ENCODE results near the gene KATNB1.

Gene KATNB1

GRCh38 chr16:57734308-57734924 lies 1.2 kb upstream of the KATNB1 start:
- Histone ChIP-seq H3K36me3 (ENCODE audit: control insufficient read depth in 4 of 4, insufficient read depth in 4 of 4, low read length in 3 of 4) (peaks cover 0 to 17% (median 9%) of the 10 kb centered on the region in 4 experiments), H3K4me3 (ENCODE audit: control insufficient read depth in 1 of 7, extremely low read depth in 1 of 7, insufficient read depth in 4 of 7, low read depth in 2 of 7, low read length in 6 of 7) (peak overlapping the region; percentile 77 to 94 (median 84)), H3K27ac (ENCODE audit: insufficient read depth in 1 of 2, low read depth in 1 of 2, low read length in 2 of 2, poor library complexity in 1 of 2, severe bottlenecking in 2 of 2) (peak overlapping the region; percentile 84 to 93), H3K27me3 (replicated peaks in 2 of 5; ENCODE audit: control insufficient read depth in 4 of 5, insufficient read depth in 5 of 5, low read length in 4 of 5) (no peaks in the 10 kb centered on the region), H3K9me3 (ENCODE audit: control extremely low read depth in 1 of 5, control insufficient read depth in 4 of 5, insufficient read depth in 2 of 5, low read depth in 1 of 5, low read length in 4 of 5) (no peaks in the 10 kb centered on the region), H3K4me1 (ENCODE audit: control extremely low read depth in 1 of 4, control insufficient read depth in 4 of 4, insufficient read depth in 4 of 4, low read length in 3 of 4) (peaks cover 0 to 40% (median 32%) of the 10 kb centered on the region in 4 experiments)
- DNase-seq, result peak in 2 of 3 donors; percentile 31 to 34
- 55% methylated on average over 20 of the region's 20 CpGs for WGBS (ENCODE audit: insufficient coverage)
- CTCF ChIA-PET, result interaction anchor here (0.9 to 2.9 kb wide), 5 partner anchors 15 to 158 kb away, joined by 3 to 11 read pairs (median 6); partner anchors contain the start of gene DRC7
- POLR2A ChIA-PET, result interaction anchor here (1.6 to 2.0 kb wide), 2 partner anchors 45 to 133 kb away, joined by 6 to 9 read pairs; no protein-coding TSS in a partner anchor

DNA sequence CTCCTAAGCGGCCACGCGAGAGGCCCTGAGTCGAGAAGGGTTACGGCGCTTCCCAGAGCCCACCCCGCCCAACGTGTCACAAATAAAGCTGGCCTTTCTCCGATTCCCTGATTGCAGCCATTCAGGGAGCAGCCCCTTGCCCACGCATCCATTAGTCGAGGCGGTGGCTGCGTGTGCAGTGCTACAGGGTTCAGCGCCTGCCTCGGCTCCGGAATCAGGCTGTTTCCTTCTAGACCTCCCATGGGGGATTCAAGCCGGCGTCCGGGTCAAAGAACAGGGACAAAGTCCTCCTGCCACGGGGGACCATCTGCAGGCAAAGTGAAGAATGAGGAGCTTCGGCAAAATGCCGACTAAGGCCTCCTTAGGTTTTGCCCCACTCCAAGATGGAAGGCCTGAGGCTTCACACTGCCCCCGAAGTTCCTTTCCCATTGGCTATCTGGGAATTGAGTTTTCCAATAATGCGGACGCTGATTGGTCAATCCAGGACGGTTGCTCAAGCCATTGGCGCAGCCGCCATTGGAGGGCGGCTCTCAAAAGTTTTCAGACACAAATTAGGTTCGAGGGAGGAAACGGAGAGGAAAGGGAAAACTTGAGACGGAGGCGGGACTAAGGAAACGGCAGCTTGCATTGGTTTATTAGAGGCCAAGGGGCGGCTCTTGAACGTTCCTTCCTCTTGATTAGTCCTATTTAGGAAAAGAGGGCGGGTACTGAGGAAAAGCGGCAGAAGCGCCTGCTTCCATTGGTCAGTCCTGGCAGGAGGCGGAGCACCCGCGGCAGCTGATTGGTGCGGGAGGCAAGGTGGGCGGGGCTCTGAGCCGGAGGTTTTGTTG lies 430 bp upstream of the KATNB1 start:
- H3K27me3 ChIP-seq (replicated peaks in 2 of 5; ENCODE audit: control insufficient read depth in 4 of 5, insufficient read depth in 5 of 5, low read length in 4 of 5), result no peaks in the 10 kb centered on the region
- no peaks in the 10 kb centered on the region for H3K9me3 ChIP-seq (ENCODE audit: control extremely low read depth in 1 of 5, control insufficient read depth in 4 of 5, insufficient read depth in 2 of 5, low read depth in 1 of 5, low read length in 4 of 5)
- peaks cover 0 to 40% (median 32%) of the 10 kb centered on the region in 4 experiments for H3K4me1 ChIP-seq (ENCODE audit: control extremely low read depth in 1 of 4, control insufficient read depth in 4 of 4, insufficient read depth in 4 of 4, low read length in 3 of 4)
- H3K4me3 ChIP-seq (ENCODE audit: control insufficient read depth in 1 of 7, extremely low read depth in 1 of 7, insufficient read depth in 4 of 7, low read depth in 2 of 7, low read length in 6 of 7), result peak overlapping the region; percentile 77 to 94 (median 84)
- POLR2A ChIA-PET, result interaction anchor here (1.1 to 2.0 kb wide), 5 partner anchors 12 to 133 kb away, joined by 3 to 9 read pairs (median 6); no protein-coding TSS in a partner anchor
- WGBS (ENCODE audit: insufficient coverage), result 0% methylated on average over 32 of the region's 45 CpGs
- CTCF ChIA-PET, result interaction anchor here (0.9 to 2.9 kb wide), 11 partner anchors 16 to 159 kb away, joined by 3 to 11 read pairs (median 5); partner anchors contain the start of gene DRC7
- DNase-seq, result peak; percentile 100
- peak overlapping the region; percentile 93 to 94 for H3K27ac ChIP-seq (ENCODE audit: insufficient read depth in 1 of 2, low read depth in 1 of 2, low read length in 2 of 2, poor library complexity in 1 of 2, severe bottlenecking in 2 of 2)
- H3K36me3 ChIP-seq (ENCODE audit: control insufficient read depth in 4 of 4, insufficient read depth in 4 of 4, low read length in 3 of 4), result peaks cover 0 to 24% (median 11%) of the 10 kb centered on the region in 4 experiments

- peaks cover 3 to 36% (median 19%) of the 10 kb centered on the region in 4 experiments for H3K36me3 ChIP-seq (ENCODE audit: control insufficient read depth in 4 of 4, insufficient read depth in 4 of 4, low read length in 3 of 4)
Observed at GRCh38 chr16:57736419-57737351, 1.1 kb downstream of the KATNB1 start.

GRCh38 chr16:57738844-57739243 lies 3.3 kb downstream of the KATNB1 start:
- WGBS (ENCODE audit: insufficient coverage), result 100% methylated on average over 6 of the region's 7 CpGs
- POLR2A ChIA-PET, result no interaction called here
- Histone ChIP-seq H3K4me3 (ENCODE audit: control insufficient read depth in 1 of 7, extremely low read depth in 1 of 7, insufficient read depth in 4 of 7, low read depth in 2 of 7, low read length in 6 of 7) (no peak overlapping the region), H3K27ac (ENCODE audit: insufficient read depth in 1 of 2, low read depth in 1 of 2, low read length in 2 of 2, poor library complexity in 1 of 2, severe bottlenecking in 2 of 2) (no peak overlapping the region), H3K9me3 (ENCODE audit: control extremely low read depth in 1 of 5, control insufficient read depth in 4 of 5, insufficient read depth in 2 of 5, low read depth in 1 of 5, low read length in 4 of 5) (no peaks in the 10 kb centered on the region), H3K27me3 (replicated peaks in 2 of 5; ENCODE audit: control insufficient read depth in 4 of 5, insufficient read depth in 5 of 5, low read length in 4 of 5) (no peaks in the 10 kb centered on the region), H3K36me3 (ENCODE audit: control insufficient read depth in 4 of 4, insufficient read depth in 4 of 4, low read length in 3 of 4) (peaks cover 6 to 55% (median 29%) of the 10 kb centered on the region in 4 experiments), H3K4me1 (ENCODE audit: control extremely low read depth in 1 of 4, control insufficient read depth in 4 of 4, insufficient read depth in 4 of 4, low read length in 3 of 4) (peaks cover 0 to 32% (median 26%) of the 10 kb centered on the region in 4 experiments)
- CTCF ChIA-PET, result interaction anchor here (0.6 to 2.1 kb wide), 7 partner anchors 18 to 163 kb away, joined by 3 to 8 read pairs (median 4); no protein-coding TSS in a partner anchor
- no peak for DNase-seq

More at GRCh38 chr16:57736419-57737351, 1.1 kb downstream of the KATNB1 start:
- ChIA-PET CTCF (interaction anchor here (0.7 to 2.9 kb wide), 27 partner anchors 9 to 249 kb away, joined by 3 to 11 read pairs (median 4); no protein-coding TSS in a partner anchor), POLR2A (interaction anchor here (0.6 to 2.0 kb wide), 3 partner anchors 42 to 135 kb away, joined by 3 to 7 read pairs (median 6); partner anchors contain the start of gene DRC7)
- Histone ChIP-seq H3K4me3 (ENCODE audit: control insufficient read depth in 1 of 7, extremely low read depth in 1 of 7, insufficient read depth in 4 of 7, low read depth in 2 of 7, low read length in 6 of 7) (peak overlapping the region; percentile 54 to 90 (median 82)), H3K9me3 (ENCODE audit: control extremely low read depth in 1 of 5, control insufficient read depth in 4 of 5, insufficient read depth in 2 of 5, low read depth in 1 of 5, low read length in 4 of 5) (no peaks in the 10 kb centered on the region), H3K27me3 (replicated peaks in 2 of 5; ENCODE audit: control insufficient read depth in 4 of 5, insufficient read depth in 5 of 5, low read length in 4 of 5) (no peaks in the 10 kb centered on the region), H3K4me1 (ENCODE audit: control extremely low read depth in 1 of 4, control insufficient read depth in 4 of 4, insufficient read depth in 4 of 4, low read length in 3 of 4) (peaks cover 0 to 32% (median 26%) of the 10 kb centered on the region in 4 experiments), H3K27ac (ENCODE audit: insufficient read depth in 1 of 2, low read depth in 1 of 2, low read length in 2 of 2, poor library complexity in 1 of 2, severe bottlenecking in 2 of 2) (peak overlapping the region; percentile 84 to 94)
- peak; percentile 67 to 86 (median 82) for DNase-seq
- WGBS (ENCODE audit: insufficient coverage), result 8% methylated on average over 22 of the region's 23 CpGs

- DNase-seq, result no peak
- POLR2A ChIA-PET, result no interaction called here
- H3K4me1 ChIP-seq (ENCODE audit: control extremely low read depth in 1 of 4, control insufficient read depth in 4 of 4, insufficient read depth in 4 of 4, low read length in 3 of 4), result peaks cover 0 to 23% (median 20%) of the 10 kb centered on the region in 4 experiments
- CTCF ChIA-PET, result interaction anchor here (1.1 to 2.1 kb wide), 6 partner anchors 17 to 164 kb away, joined by 3 to 8 read pairs (median 4); no protein-coding TSS in a partner anchor
- no peaks in the 10 kb centered on the region for H3K27me3 ChIP-seq (replicated peaks in 2 of 5; ENCODE audit: control insufficient read depth in 4 of 5, insufficient read depth in 5 of 5, low read length in 4 of 5)
- WGBS (ENCODE audit: insufficient coverage), result 98% methylated on average over 15 of the region's 18 CpGs
- H3K36me3 ChIP-seq (ENCODE audit: control insufficient read depth in 4 of 4, insufficient read depth in 4 of 4, low read length in 3 of 4), result peaks cover 8 to 65% (median 38%) of the 10 kb centered on the region in 4 experiments
- H3K9me3 ChIP-seq (ENCODE audit: control extremely low read depth in 1 of 5, control insufficient read depth in 4 of 5, insufficient read depth in 2 of 5, low read depth in 1 of 5, low read length in 4 of 5), result no peaks in the 10 kb centered on the region
- H3K27ac ChIP-seq (ENCODE audit: insufficient read depth in 1 of 2, low read depth in 1 of 2, low read length in 2 of 2, poor library complexity in 1 of 2, severe bottlenecking in 2 of 2), result peak overlapping the region in 1 of 2 experiments; percentile 36
- no peak overlapping the region for H3K4me3 ChIP-seq (ENCODE audit: control insufficient read depth in 1 of 7, extremely low read depth in 1 of 7, insufficient read depth in 4 of 7, low read depth in 2 of 7, low read length in 6 of 7)
Observed at GRCh38 chr16:57739756-57740422, 4.3 kb downstream of the KATNB1 start.
